ENCODE data around the gene IQCE.

DNA sequence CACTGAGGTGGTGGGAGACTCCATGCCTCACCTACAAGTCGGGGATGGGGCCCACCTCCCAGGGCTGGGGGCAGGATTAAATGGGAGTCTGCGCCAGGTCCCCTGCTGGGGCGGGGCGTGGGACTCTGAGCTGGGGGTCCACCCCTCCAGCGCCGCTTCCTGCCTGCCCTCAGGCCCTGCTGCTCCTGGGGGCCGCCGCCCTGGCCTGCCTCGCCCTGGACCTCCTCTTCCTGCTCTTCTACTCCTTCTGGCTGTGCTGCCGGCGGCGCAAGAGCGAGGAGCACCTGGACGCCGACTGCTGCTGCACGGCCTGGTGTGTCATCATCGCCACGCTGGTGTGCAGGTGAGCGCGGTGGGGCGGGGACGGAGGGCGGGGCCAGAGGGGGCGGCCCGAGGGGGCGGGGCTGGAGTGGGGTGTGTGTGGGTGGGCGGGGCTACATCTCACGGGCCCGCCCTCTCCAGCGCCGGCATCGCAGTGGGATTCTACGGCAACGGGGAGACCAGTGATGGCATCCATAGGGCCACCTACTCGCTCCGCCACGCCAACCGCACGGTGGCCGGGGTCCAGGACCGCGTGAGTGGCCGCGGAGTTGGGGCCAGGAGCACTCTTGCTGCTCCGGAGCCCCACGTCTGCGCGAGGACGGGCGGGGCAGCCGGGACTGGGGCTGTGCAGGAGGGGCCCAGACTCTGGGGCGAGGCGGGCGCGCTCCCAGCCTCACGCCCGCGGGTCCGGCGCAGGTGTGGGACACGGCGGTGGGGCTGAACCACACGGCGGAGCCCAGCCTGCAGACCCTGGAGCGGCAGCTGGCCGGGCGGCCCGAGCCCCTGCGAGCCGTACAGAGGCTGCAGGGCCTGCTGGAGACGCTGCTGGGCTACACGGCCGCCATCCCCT, 88.1 kb downstream of the IQCE start:
- no peak for TF ChIP-seq ZNF274 (IDR thresholded peaks at IDR 0.05; ENCODE audit: low read depth, low read length)
- TF ChIP-seq REST (IDR thresholded peaks at IDR 0.05; ENCODE audit: low read depth), result no peak
- TF ChIP-seq CTCF (IDR thresholded peaks at IDR 0.05 in 2 of 3, conservative IDR thresholded peaks at IDR 0.05 in 1 of 3; ENCODE audit: borderline replicate concordance in 1 of 3, insufficient read depth in 1 of 3, low read depth in 2 of 3, low read length in 2 of 3), result no peak
- no peak for TF ChIP-seq EGR1 (IDR thresholded peaks at IDR 0.05; ENCODE audit: low read depth)
- TF ChIP-seq YY1 (IDR thresholded peaks at IDR 0.05; ENCODE audit: extremely low read depth, insufficient replicate concordance, low read depth, low read length), result peak; percentile 55
- TF ChIP-seq EZH2phosphoT487 (IDR thresholded peaks at IDR 0.05; ENCODE audit: borderline replicate concordance), result no peak
- no peak for TF ChIP-seq POLR2A (IDR thresholded peaks at IDR 0.05; ENCODE audit: borderline replicate concordance, extremely low read depth, insufficient read depth, insufficient read length)
- peak; percentile 92 for TF ChIP-seq MAX (IDR thresholded peaks at IDR 0.05)
- peak; percentile 71 for TF ChIP-seq POLR2AphosphoS5 (IDR thresholded peaks at IDR 0.05; ENCODE audit: low read depth, low read length)
- no peak for TF ChIP-seq EZH2 (IDR thresholded peaks at IDR 0.05)
- no peak for TF ChIP-seq CEBPB (IDR thresholded peaks at IDR 0.05; ENCODE audit: low read depth)
- no peak for TF ChIP-seq ELF1 (IDR thresholded peaks at IDR 0.05; ENCODE audit: borderline replicate concordance, low read depth)
- TF ChIP-seq ZFX (IDR thresholded peaks at IDR 0.05), result no peak
- TF ChIP-seq, protein P1, sequence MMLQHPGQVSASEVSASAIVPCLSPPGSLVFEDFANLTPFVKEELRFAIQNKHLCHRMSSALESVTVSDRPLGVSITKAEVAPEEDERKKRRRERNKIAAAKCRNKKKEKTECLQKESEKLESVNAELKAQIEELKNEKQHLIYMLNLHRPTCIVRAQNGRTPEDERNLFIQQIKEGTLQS (IDR thresholded peaks at IDR 0.05), result no peak
